ENCODE results near the gene UNC45A. TPM values are rescaled to one million over a fixed set of nuclear protein-coding genes. Genes with fewer than 3 reads are reported as not detected.

Gene UNC45A
- total and polyA plus RNA-seq, 12 donors, result 19.2 to 28.0 (median 25.2) TPM

GRCh38 chr15:90952901-90953677, 18.0 kb downstream of the UNC45A start:
- peaks cover 0 to 33% (median 24%) of the 10 kb centered on the region in 9 donors for H3K4me1 ChIP-seq
- WGBS, 2 donors, result 93 to 94% methylated on average over 14 of the region's 14 CpGs
- no peak overlapping the region for H3K4me3 ChIP-seq
- no peaks in the 10 kb centered on the region for H3K27me3 ChIP-seq
- intact Hi-C loops (cut with DNase I), result loop anchor here in 3 of 10 donors (10.0 kb wide), 3 partner anchors 72 to 312 kb away; partner anchors contain the start of gene VPS33B (in 1 of the 3)
- DNase-seq, result no peak
- no peak for ATAC-seq
- H3K36me3 ChIP-seq, result peaks cover 3 to 60% (median 47%) of the 10 kb centered on the region in 9 donors
- TF ChIP-seq CTCF (IDR thresholded peaks at IDR 0.05), result no peak
- H3K9me3 ChIP-seq, result no peaks in the 10 kb centered on the region
- no peak overlapping the region for H3K27ac ChIP-seq

GRCh38 chr15:90953947-90954711, 19.0 kb downstream of the UNC45A start:
- Histone ChIP-seq H3K36me3 (peaks cover 3 to 50% (median 41%) of the 10 kb centered on the region in 9 donors), H3K27me3 (no peaks in the 10 kb centered on the region), H3K4me1 (peaks cover 0 to 36% (median 24%) of the 10 kb centered on the region in 9 donors), H3K4me3 (peak overlapping the region in 9 of 10 donors; percentile 58 to 96 (median 82)), H3K27ac (peak overlapping the region in 8 of 10 donors; percentile 77 to 97 (median 90)), H3K9me3 (no peaks in the 10 kb centered on the region)
- 75 to 76% methylated on average over 16 of the region's 16 CpGs for WGBS, 2 donors
- intact Hi-C loops (cut with DNase I), result loop anchor here in 3 of 10 donors (10.0 kb wide), 3 partner anchors 71 to 311 kb away; partner anchors contain the start of gene VPS33B (in 1 of the 3)
- ATAC-seq, result no peak
- no peak for TF ChIP-seq CTCF (IDR thresholded peaks at IDR 0.05)
- DNase-seq, result no peak

GRCh38 chr15:90954712-90955623, 19.9 kb downstream of the UNC45A start, which contains the start of gene RCCD1:
Gene RCCD1, plus strand, starts transcription at chr15:90954884. Its CDS starts 1,851 bp downstream, at chr15:90956735.
- no peak for TF ChIP-seq CTCF (IDR thresholded peaks at IDR 0.05)
- intact Hi-C loops (cut with DNase I), result loop anchor here (5.0 to 10.0 kb wide), 10 partner anchors 37 to 317 kb away; partner anchors contain the start of genes PRC1 (in 2 of the 10) and VPS33B (in 1 of the 10)
- DNase-seq (peak; percentile 93 to 95), ATAC-seq (peak; percentile 89 to 97 (median 96))
- H3K4me3 ChIP-seq, result peak within 1 kb of the TSS; percentile 44 to 96 (median 80)
- no peaks in the 10 kb centered on the region for H3K9me3 ChIP-seq
- peak within 1 kb of the TSS; percentile 15 to 97 (median 88) for H3K27ac ChIP-seq
- 2% methylated on average over 68 to 69 of the region's 69 CpGs for WGBS, 2 donors
- H3K36me3 ChIP-seq, result peaks cover 0 to 45% (median 32%) of the 10 kb centered on the region in 9 donors
- H3K4me1 ChIP-seq, result peaks cover 0 to 43% (median 28%) of the 10 kb centered on the region in 9 donors
- no peaks in the 10 kb centered on the region for H3K27me3 ChIP-seq
